ENCODE results near the gene TMEM254.

DNA sequence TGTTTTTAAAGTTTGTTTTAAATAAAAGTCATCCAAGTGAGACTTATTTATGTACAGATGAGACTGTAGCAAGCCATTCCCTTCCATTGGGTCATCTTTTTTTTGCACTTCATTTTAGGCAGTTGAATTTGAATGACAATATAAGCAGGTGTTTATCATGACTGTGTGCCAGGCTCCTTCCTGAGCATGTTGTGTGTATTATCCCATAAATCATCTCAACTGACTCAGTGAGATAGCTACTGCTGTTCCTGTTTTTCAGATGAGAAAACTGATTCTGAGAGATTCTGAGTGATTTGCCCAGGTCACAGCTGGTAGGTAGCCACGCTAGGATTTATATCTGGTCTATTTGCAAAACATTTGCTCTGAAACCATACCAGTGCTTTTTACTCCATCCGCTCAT is 11.7 kb downstream of the TMEM254 start:
- TF ChIP-seq, protein P1, sequence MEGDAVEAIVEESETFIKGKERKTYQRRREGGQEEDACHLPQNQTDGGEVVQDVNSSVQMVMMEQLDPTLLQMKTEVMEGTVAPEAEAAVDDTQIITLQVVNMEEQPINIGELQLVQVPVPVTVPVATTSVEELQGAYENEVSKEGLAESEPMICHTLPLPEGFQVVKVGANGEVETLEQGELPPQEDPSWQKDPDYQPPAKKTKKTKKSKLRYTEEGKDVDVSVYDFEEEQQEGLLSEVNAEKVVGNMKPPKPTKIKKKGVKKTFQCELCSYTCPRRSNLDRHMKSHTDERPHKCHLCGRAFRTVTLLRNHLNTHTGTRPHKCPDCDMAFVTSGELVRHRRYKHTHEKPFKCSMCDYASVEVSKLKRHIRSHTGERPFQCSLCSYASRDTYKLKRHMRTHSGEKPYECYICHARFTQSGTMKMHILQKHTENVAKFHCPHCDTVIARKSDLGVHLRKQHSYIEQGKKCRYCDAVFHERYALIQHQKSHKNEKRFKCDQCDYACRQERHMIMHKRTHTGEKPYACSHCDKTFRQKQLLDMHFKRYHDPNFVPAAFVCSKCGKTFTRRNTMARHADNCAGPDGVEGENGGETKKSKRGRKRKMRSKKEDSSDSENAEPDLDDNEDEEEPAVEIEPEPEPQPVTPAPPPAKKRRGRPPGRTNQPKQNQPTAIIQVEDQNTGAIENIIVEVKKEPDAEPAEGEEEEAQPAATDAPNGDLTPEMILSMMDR (IDR thresholded peaks at IDR 0.05; ENCODE audit: insufficient read depth, low read length, poor library complexity, severe bottlenecking), result no peak
- TF ChIP-seq EZH2phosphoT487 (conservative IDR thresholded peaks at IDR 0.05; ENCODE audit: low read length), result no peak
